ENCODE data around the gene MRPL39. TPM values are rescaled to one million over a fixed set of nuclear protein-coding genes. Genes with fewer than 3 reads are reported as not detected.

Gene MRPL39
- total RNA-seq, 2 donors from 2014 or later: 44.0 to 50.2 TPM

GRCh38 chr21:25535849-25536248 is 71.4 kb downstream of the MRPL39 start:
- TF ChIP-seq, protein P1, sequence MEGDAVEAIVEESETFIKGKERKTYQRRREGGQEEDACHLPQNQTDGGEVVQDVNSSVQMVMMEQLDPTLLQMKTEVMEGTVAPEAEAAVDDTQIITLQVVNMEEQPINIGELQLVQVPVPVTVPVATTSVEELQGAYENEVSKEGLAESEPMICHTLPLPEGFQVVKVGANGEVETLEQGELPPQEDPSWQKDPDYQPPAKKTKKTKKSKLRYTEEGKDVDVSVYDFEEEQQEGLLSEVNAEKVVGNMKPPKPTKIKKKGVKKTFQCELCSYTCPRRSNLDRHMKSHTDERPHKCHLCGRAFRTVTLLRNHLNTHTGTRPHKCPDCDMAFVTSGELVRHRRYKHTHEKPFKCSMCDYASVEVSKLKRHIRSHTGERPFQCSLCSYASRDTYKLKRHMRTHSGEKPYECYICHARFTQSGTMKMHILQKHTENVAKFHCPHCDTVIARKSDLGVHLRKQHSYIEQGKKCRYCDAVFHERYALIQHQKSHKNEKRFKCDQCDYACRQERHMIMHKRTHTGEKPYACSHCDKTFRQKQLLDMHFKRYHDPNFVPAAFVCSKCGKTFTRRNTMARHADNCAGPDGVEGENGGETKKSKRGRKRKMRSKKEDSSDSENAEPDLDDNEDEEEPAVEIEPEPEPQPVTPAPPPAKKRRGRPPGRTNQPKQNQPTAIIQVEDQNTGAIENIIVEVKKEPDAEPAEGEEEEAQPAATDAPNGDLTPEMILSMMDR (IDR thresholded peaks at IDR 0.05): no peak
- no peaks in the 10 kb centered on the region for H3K9me3 ChIP-seq
- H3K4me3 ChIP-seq: no peak overlapping the region
- H3K9ac ChIP-seq (ENCODE audit: low read depth in 2 of 2, low read length in 2 of 2): no peak overlapping the region
- H3K27ac ChIP-seq: no peak overlapping the region
- no peaks in the 10 kb centered on the region for H3K4me1 ChIP-seq
- no peak for DNase-seq
- intact Hi-C loops (cut with DNase I): no loop called here
- no peaks in the 10 kb centered on the region for H3K36me3 ChIP-seq
- no peaks in the 10 kb centered on the region for H3K27me3 ChIP-seq

Other genes with a start within 250 kb of the MRPL39 start
- gene JAM2, start 31.8 kb upstream of the MRPL39 start, total RNA-seq: 1 to 10 TPM; 3.7 to 9.5 TPM
- 100 to 1,000 TPM; 186 to 242 TPM for gene ATP5PF, start 127.4 kb upstream of the MRPL39 start, total RNA-seq
- 10 to 100 TPM; 23.8 to 24.9 TPM for gene GABPA, start 127.5 kb upstream of the MRPL39 start, total RNA-seq